Upper lobe of left lung (tissue), 4 donors: Measurements from ENCODE around the gene MPI.

Source experiments
- POLR2AphosphoS5 ChIP-seq, 2 donors: sonication (generic); formaldehyde crosslinking; IDR thresholded peaks; one replicate each; pipeline ENCODE4 v1.5.1; 2017; ENCODE audit warnings: antibody characterized with exemption in 2 of 2
- TF ChIP-seq, protein P1 (sequence below), 6 experiments: fragments of 450-650 bp in 4 of 6; fragments of 200-600 bp in 2 of 6; sonication (generic) in 2 of 6; IDR thresholded peaks; one replicate each; pipeline ENCODE4 v1.5.1; 2016 to 2019; ENCODE audit warnings: antibody characterized with exemption in 6 of 6

DNA sequence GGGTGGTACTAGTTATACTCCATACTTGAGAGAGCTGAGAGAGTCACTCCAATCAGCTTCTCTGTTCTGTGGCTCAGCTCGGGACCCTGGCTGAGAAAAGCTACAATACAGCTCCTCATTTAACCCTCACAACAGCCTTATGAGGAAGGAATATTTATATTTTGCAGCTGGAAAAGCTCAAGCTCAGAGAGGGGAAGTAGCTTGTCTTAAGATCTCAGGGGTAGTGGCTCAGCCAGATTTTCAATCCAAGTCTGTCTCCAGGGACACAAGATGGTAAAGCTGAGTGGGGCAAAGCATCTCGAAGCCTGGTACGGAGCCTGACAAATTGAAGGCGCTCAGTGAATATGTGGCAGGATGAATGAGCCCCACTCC is 31.5 kb upstream of the MPI start:
- TF ChIP-seq, protein P1, sequence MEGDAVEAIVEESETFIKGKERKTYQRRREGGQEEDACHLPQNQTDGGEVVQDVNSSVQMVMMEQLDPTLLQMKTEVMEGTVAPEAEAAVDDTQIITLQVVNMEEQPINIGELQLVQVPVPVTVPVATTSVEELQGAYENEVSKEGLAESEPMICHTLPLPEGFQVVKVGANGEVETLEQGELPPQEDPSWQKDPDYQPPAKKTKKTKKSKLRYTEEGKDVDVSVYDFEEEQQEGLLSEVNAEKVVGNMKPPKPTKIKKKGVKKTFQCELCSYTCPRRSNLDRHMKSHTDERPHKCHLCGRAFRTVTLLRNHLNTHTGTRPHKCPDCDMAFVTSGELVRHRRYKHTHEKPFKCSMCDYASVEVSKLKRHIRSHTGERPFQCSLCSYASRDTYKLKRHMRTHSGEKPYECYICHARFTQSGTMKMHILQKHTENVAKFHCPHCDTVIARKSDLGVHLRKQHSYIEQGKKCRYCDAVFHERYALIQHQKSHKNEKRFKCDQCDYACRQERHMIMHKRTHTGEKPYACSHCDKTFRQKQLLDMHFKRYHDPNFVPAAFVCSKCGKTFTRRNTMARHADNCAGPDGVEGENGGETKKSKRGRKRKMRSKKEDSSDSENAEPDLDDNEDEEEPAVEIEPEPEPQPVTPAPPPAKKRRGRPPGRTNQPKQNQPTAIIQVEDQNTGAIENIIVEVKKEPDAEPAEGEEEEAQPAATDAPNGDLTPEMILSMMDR (IDR thresholded peaks at IDR 0.05) = no peak
- TF ChIP-seq POLR2AphosphoS5 (IDR thresholded peaks at IDR 0.05) = no peak
